GM20431 (cell line): ENCODE measurements around the gene ZNF490.

Source experiments
- in situ Hi-C: fragments of 300-500 bp; cut with MseI, MboI; formaldehyde crosslinking; loops from one replicate; pipeline ENCODE4 v1.15.0; 2020; ENCODE audit warnings: low sequenced_read_pairs; ENCODE audit not compliant: unreplicated experiment

The ZNF490 gene

DNA sequence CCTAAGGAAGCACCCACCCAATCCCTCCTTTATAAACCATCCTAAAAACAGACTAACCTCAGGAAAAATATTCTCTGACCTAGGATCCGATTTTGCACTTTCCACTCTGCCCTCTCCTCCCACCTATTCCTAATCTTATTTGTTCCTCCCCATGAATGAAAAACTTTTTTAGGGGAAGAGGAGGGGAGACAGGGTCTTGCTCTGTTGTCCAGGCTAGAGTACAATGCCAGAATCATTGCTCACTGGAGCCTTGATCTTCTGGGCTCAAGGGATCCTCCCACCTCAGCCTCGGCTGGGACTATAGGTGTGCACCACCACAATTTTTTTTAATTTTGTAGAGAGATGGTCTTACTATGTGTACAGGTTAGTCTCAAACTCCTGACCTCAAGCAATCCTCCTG lies 63.7 kb downstream of the ZNF490 start:
- in situ Hi-C loops, result no loop called here

- in situ Hi-C loops, result no loop called here
Observed at GRCh38 chr19:12546068-12546467, 64.5 kb downstream of the ZNF490 start.

- in situ Hi-C loops, result no loop called here
Observed at GRCh38 chr19:12545267-12545666, 65.3 kb downstream of the ZNF490 start.

GRCh38 chr19:12544401-12544876 lies 66.2 kb downstream of the ZNF490 start:
- in situ Hi-C loops, result no loop called here

- in situ Hi-C loops, result no loop called here
Observed at GRCh38 chr19:12543855-12544254, 66.8 kb downstream of the ZNF490 start.
